SK-N-SH treated with all-trans-retinoic acid at 6 μM for 48 hours (cell line): ENCODE results near the gene MYL3.

Experiments
- ATAC-seq: fragments of 200-7000 bp; cut with Tn5 transposase; 3 replicates; pipeline ENCODE4 v1.9.1; 2020; ENCODE audit warnings: mild to moderate bottlenecking, moderate library complexity
- BACH2 ChIP-seq: fragments of 250-450 bp; sonication (Bioruptor Pico); IDR thresholded peaks from 2 replicates; pipeline ENCODE4 v1.9.0; 2021; ENCODE audit warnings: mild to moderate bottlenecking, borderline replicate concordance
- CREB5 ChIP-seq: fragments of 250-450 bp; sonication (Bioruptor Pico); IDR thresholded peaks from 2 replicates; pipeline ENCODE4 v1.5.1; 2020; ENCODE audit warnings: low read depth, mild to moderate bottlenecking, moderate library complexity
- CSRNP3 ChIP-seq: fragments of 250-450 bp; sonication (Bioruptor Pico); IDR thresholded peaks from 2 replicates; pipeline ENCODE4 v1.5.1; 2021; ENCODE audit warnings: mild to moderate bottlenecking, moderate library complexity
- ESRRG ChIP-seq: fragments of 250-450 bp; sonication (Bioruptor Pico); IDR thresholded peaks from 2 replicates; pipeline ENCODE4 v1.6.1; 2021; ENCODE audit warnings: mild to moderate bottlenecking
- ISL1 ChIP-seq: fragments of 250-450 bp; sonication (Bioruptor Pico); IDR thresholded peaks from 2 replicates; pipeline ENCODE4 v2.1.2; 2022; ENCODE audit warnings: mild to moderate bottlenecking, moderate library complexity
- OSR1 ChIP-seq: fragments of 250-450 bp; sonication (Bioruptor Pico); IDR thresholded peaks from 2 replicates; pipeline ENCODE4 v1.8.0; 2022; ENCODE audit warnings: moderate library complexity, mild to moderate bottlenecking, inconsistent platforms
- RARB ChIP-seq: fragments of 250-450 bp; sonication (Bioruptor Pico); IDR thresholded peaks from 2 replicates; pipeline ENCODE4 v1.8.0; 2021; ENCODE audit warnings: mild to moderate bottlenecking, moderate library complexity
- SNAI2 ChIP-seq: fragments of 250-450 bp; sonication (Bioruptor Pico); IDR thresholded peaks from 2 replicates; pipeline ENCODE4 v1.5.0; 2020; ENCODE audit warnings: mild to moderate bottlenecking, moderate library complexity
- TCF4 ChIP-seq: fragments of 250-450 bp; sonication (Bioruptor Pico); IDR thresholded peaks from 2 replicates; pipeline ENCODE4 v1.8.0; 2021; ENCODE audit warnings: mild to moderate bottlenecking, moderate library complexity, borderline replicate concordance
- TSHZ2 ChIP-seq: fragments of 250-450 bp; sonication (Bioruptor Pico); IDR thresholded peaks from 2 replicates; pipeline ENCODE4 v1.5.0; 2020; ENCODE audit warnings: mild to moderate bottlenecking, moderate library complexity
- ZC3H10 ChIP-seq: fragments of 250-450 bp; sonication (Bioruptor Pico); IDR thresholded peaks from 2 replicates; pipeline ENCODE4 v1.5.1; 2021; ENCODE audit warnings: mild to moderate bottlenecking, moderate library complexity
- ZFP3 ChIP-seq: fragments of 250-450 bp; sonication (Bioruptor Pico); IDR thresholded peaks from 2 replicates; pipeline ENCODE4 v1.5.0; 2020; ENCODE audit warnings: mild to moderate bottlenecking, moderate library complexity
- ZFP30 ChIP-seq: fragments of 450-650 bp; formaldehyde crosslinking; IDR thresholded peaks from 2 replicates; pipeline ENCODE4 v1.5.0; 2022; ENCODE audit warnings: mild to moderate bottlenecking, moderate library complexity
- ZNF565 ChIP-seq: fragments of 450-650 bp; formaldehyde crosslinking; conservative IDR thresholded peaks from 2 replicates; pipeline ENCODE4 v1.5.0; 2020; ENCODE audit warnings: low read depth, mild to moderate bottlenecking, moderate library complexity
- ZNF8 ChIP-seq: fragments of 450-650 bp; formaldehyde crosslinking; IDR thresholded peaks from 2 replicates; pipeline ENCODE4 v1.5.0; 2020; ENCODE audit warnings: mild to moderate bottlenecking, moderate library complexity
- TF ChIP-seq, protein P1 (sequence below): fragments of 250-450 bp; sonication (Bioruptor Pico); IDR thresholded peaks from 2 replicates; pipeline ENCODE4 v1.8.0; 2021; ENCODE audit warnings: low read depth, mild to moderate bottlenecking, moderate library complexity, borderline replicate concordance

MYL3 gene

DNA sequence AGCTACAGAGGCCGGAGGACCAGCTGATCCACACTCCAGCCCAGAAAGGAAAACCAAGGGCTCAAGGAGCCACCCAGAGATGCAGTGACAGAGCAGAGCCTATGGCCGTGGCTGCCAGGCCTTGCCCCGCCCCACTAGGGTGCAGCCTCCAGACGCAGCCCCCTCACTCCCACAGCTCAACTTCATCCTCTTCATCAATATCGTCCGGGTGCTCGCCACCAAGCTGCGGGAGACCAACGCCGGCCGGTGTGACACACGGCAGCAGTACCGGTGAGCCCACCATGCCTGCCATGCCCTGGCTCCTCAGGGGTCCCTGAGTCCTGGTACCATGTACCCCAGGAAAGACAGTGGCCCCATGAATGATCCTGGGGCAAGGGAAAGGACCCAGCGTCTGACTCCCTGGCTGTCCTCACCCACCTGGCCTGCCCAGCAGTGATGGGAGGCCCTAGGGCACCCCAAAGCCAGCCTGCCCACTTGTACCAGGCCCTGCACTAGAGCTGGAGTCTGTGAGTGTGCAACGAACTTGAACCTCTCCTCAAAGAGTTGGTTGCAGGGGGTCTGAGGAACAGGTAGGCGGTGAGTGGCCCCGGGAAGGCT is 38.4 kb upstream of the MYL3 start:
- no peak for ATAC-seq
- TF ChIP-seq, protein P1, sequence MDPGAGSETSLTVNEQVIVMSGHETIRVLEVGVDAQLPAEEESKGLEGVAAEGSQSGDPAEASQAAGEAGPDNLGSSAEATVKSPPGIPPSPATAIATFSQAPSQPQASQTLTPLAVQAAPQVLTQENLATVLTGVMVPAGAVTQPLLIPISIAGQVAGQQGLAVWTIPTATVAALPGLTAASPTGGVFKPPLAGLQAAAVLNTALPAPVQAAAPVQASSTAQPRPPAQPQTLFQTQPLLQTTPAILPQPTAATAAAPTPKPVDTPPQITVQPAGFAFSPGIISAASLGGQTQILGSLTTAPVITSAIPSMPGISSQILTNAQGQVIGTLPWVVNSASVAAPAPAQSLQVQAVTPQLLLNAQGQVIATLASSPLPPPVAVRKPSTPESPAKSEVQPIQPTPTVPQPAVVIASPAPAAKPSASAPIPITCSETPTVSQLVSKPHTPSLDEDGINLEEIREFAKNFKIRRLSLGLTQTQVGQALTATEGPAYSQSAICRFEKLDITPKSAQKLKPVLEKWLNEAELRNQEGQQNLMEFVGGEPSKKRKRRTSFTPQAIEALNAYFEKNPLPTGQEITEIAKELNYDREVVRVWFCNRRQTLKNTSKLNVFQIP (CRISPR knock-in tag): no peak

GRCh38 chr3:46901061-46901460 is 37.8 kb upstream of the MYL3 start:
- no peak for TF ChIP-seq ZNF8 (CRISPR knock-in tag)
- TF ChIP-seq OSR1 (CRISPR knock-in tag): no peak
- TF ChIP-seq BACH2 (CRISPR knock-in tag): no peak
- no peak for TF ChIP-seq ZC3H10 (CRISPR knock-in tag)
- TF ChIP-seq, protein P1 (CRISPR knock-in tag): no peak
- ATAC-seq: no peak

DNA sequence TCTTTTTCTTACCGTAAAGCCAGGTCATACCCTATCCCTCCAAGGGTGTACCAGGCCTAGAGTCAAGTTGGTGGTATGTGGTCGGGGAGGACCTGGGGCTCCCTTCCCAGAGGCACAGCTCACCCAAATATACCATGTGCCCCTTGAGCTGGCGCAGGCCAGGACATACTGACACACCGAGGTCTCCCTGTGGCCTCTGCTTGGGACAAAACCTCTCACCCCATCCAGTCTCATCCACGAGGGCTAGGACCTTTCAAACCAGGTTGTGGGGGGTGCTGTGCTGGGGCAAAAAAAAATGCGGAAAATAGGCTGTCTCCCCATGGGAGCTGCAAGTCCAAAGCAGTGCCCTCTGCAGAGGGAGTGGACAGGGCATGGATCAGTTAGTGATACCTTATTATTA is 37.1 kb upstream of the MYL3 start:
- TF ChIP-seq TSHZ2 (CRISPR knock-in tag): no peak
- TF ChIP-seq SNAI2 (CRISPR knock-in tag): no peak
- no peak for TF ChIP-seq ZFP3 (CRISPR knock-in tag)
- no peak for TF ChIP-seq CREB5 (CRISPR knock-in tag)
- TF ChIP-seq ZNF565: no peak
- TF ChIP-seq ZNF8 (CRISPR knock-in tag): no peak
- no peak for ATAC-seq

GRCh38 chr3:46900007-46900292 is 36.7 kb upstream of the MYL3 start:
- TF ChIP-seq CREB5 (CRISPR knock-in tag): no peak
- no peak for TF ChIP-seq CSRNP3 (CRISPR knock-in tag)
- no peak for TF ChIP-seq TCF4 (CRISPR knock-in tag)
- TF ChIP-seq OSR1 (CRISPR knock-in tag): no peak
- ATAC-seq: no peak

DNA sequence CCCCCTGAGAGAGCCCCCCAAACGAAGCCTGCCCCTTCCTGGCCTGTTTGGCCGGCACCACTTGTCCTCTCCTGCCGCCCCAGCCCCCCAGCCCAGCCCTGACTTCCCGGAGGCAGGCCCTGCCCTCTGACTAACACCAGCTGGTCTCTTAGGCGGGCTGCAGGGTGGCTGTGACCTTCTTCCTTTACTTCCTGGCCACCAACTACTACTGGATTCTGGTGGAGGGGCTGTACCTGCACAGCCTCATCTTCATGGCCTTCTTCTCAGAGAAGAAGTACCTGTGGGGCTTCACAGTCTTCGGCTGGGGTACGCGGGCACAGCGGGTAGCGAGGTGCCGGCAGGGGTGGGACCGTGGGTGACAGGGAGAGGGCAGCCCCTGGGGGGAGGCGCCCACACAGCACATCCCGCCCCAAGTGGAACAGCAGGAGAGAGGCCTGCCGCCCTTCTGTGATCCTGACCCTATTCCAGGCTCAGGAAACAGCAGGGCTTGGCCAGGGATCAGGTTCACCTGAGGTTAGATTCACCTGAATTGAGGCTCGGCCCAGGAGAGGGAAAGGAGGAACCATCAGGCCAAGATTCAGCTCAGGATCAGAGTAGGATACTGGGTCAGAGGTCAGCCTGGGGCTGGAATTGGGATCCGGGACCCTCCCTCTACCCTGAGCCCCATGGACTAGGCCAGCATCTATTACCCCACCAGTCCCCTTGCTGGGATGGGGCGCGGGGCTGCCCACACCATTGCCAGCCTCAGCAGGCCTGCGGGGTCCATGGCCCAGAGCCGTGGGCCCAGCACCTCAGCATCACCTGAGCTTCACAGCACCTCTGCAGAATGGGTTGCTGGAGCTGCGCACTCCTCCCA is 36.1 kb upstream of the MYL3 start:
- no peak for ATAC-seq
- TF ChIP-seq, protein P1 (CRISPR knock-in tag): no peak
- TF ChIP-seq ZNF8 (CRISPR knock-in tag) (no peak), ZNF565 (no peak), ISL1 (CRISPR knock-in tag) (no peak), CSRNP3 (CRISPR knock-in tag) (no peak), ZFP30 (CRISPR knock-in tag) (no peak), RARB (no peak), ZFP3 (CRISPR knock-in tag) (no peak), CREB5 (CRISPR knock-in tag) (no peak), ESRRG (CRISPR knock-in tag) (no peak)
